T1000 (cell line): ENCODE data around the gene MRPL43.

Experiments
- DNase-seq: peaks from one replicate; lab custom pipeline; 2025; ENCODE audit warnings: mixed read lengths; lab: John Stamatoyannopoulos, UW

MRPL43 gene

GRCh38 chr10:100966887-100967286 is 20.4 kb downstream of the MRPL43 start:
- no peak for DNase-seq

DNA sequence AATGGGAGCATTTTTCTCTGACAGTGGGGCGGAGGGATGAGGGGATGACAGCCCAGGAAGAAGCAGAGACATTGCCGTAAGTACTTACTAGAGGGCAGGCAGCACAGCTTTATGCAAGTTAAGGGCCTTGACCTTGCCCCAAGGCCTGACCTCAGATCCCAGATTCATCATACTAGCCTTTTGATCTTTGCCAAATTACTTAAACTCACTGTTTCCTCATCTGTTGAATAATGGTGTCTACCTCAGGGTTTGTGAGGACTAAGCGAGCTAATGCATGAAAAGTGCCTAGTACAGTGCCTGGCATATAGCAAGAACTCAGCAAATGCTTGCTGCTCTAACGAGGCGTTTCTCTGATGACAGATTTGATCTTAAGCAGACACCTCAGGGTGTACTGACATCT is 21.5 kb downstream of the MRPL43 start:
- no peak for DNase-seq

DNA sequence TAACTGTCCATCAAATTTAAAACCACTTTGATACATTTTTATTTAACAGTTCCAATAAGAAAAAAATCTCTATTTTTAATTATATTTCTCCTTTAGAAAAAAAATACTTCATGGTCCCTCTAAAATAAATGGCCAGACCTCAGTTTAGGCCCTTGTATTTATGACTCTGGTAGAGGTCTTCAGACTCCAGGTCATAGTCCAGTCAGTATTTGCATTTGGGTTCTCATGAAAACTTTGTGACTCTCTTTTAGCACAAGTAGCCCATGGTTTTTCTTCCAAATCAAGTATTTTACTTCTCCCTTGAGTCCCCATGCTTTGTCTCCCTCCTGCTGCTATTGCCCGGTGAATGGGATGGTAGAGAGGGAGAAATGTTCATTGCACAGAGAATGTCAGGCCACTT is 23.5 kb downstream of the MRPL43 start:
- no peak for DNase-seq

- no peak for DNase-seq
These were observed 24.8 kb downstream of the MRPL43 start for GRCh38 chr10:100962351-100963080.

GRCh38 chr10:100960251-100960650 is 27.0 kb downstream of the MRPL43 start:
- DNase-seq, result no peak

- DNase-seq, result no peak
These were observed 38.4 kb downstream of the MRPL43 start for GRCh38 chr10:100948916-100949315.

DNA sequence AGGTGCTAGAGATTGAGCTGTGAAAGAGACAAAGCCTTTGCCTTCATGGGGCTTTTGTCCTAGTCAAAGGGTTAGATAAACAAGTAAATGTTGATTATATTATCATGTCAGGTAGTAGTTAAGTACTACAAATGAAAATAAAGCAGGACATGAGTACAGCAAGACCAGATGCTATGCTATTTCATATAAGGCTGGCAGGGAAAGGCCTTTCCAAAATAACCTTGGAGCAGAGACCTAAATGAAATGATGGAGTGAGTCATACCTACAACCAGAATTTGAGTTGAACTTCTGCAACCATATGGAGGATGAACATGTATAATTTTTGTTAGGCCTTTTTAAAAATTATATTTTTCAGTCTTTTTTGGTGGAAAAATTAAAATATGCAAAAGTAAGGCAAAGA is 41.5 kb downstream of the MRPL43 start:
- no peak for DNase-seq

DNA sequence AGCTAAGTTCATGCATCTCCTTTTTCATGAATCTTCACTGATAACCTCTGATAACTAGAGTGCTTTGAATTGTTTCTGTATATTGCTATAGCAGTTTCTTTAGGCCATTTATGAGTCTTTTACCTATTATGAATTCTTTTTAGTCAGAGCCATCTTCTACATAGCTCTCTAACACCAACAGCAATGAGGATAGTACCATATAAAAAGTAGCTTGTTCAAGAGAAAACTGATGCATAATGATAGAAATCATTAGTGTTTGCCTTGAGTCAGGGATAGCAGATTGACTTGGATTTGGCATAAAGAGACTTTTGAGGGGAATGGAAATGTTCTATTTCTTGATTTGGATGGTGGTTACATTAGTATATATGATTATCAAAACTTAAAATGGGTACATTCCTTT is 43.8 kb downstream of the MRPL43 start:
- no peak for DNase-seq

DNA sequence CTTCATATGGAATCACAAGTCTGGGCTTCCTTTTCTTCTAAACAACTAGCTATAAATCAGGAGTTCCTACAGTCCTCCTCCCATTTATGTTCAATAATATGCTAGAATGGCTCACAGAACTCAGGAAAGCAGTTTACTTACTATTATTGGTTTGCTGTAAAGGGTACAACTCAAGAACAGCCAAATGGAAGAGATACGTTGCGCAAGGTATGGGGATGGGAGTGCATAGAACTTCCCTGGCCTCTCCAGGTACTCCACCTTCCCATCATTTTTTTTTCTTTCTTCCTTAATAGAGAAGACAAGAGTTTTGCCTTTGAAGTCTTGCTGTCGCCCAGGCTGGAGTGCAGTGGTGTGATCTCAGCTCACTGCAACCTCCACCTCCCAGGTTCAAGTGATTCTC is 45.1 kb downstream of the MRPL43 start:
- no peak for DNase-seq

DNA sequence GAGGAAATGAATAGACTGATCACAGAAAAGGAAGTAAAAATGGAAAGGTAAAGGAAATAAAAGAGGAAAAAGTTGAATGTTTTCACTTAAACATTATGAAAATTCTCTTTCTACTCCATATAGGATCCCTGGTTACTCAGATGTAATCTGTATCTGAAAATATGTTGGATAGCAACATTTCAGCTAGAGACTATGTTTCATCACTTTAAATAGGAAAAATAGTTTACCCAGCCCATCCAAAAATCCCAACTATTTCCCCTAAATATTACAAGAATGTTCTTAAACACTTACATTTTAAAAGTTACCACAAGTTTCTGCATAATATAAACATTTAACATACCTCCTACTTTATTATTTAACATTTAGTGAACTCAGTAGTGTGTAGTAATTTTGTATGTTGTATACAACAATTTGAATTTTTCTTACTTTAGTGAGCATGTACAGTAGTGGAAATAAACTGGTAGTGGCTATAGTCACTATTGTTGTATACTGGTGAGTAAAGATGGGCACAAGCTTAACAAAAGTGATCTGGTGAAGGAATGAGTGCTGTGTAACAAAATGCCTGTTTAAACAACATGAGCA is 47.4 kb downstream of the MRPL43 start:
- no peak for DNase-seq
